Mammary epithelial cell (primary cell): ENCODE results near the gene USH2A.

Experiments used
- EZH2 ChIP-seq: IDR thresholded peaks from 2 replicates; pipeline ENCODE4 v1.6.1; 2012; ENCODE audit warnings: low read length, inconsistent platforms, borderline replicate concordance
- TF ChIP-seq, protein P1 (sequence below), 2 donors: IDR thresholded peaks in 1 of 2; conservative IDR thresholded peaks in 1 of 2; 2 replicates each; pipeline ENCODE4 v1.5.1; 2011 to 2012; ENCODE audit warnings: inconsistent platforms in 2 of 2, low read length in 2 of 2, mild to moderate bottlenecking in 2 of 2, control low read depth in 1 of 2, low read depth in 1 of 2; ENCODE audit not compliant: insufficient read depth in 1 of 2; ENCODE audit errors: extremely low read depth in 1 of 2

DNA sequence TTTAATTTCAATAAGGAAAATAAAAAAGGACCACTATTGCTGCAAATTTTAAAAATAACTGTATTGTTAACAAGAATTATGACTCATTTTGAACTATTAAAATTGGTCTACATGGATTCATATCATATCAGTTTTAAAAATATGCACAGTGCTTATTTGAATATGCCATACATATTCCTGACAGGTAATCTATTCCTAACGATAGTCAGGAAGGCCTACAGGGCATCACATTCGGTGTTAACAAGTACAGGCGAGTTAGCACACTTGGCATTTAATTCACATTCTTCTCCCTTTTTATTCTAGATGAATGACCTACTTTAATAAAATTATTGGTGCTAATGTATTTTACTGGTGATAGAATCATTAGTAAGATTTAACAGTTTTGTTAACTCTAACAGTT lies 174.6 kb downstream of the USH2A start:
- TF ChIP-seq, protein P1, sequence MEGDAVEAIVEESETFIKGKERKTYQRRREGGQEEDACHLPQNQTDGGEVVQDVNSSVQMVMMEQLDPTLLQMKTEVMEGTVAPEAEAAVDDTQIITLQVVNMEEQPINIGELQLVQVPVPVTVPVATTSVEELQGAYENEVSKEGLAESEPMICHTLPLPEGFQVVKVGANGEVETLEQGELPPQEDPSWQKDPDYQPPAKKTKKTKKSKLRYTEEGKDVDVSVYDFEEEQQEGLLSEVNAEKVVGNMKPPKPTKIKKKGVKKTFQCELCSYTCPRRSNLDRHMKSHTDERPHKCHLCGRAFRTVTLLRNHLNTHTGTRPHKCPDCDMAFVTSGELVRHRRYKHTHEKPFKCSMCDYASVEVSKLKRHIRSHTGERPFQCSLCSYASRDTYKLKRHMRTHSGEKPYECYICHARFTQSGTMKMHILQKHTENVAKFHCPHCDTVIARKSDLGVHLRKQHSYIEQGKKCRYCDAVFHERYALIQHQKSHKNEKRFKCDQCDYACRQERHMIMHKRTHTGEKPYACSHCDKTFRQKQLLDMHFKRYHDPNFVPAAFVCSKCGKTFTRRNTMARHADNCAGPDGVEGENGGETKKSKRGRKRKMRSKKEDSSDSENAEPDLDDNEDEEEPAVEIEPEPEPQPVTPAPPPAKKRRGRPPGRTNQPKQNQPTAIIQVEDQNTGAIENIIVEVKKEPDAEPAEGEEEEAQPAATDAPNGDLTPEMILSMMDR (conservative IDR thresholded peaks at IDR 0.05 in 1 of 2, IDR thresholded peaks at IDR 0.05 in 1 of 2; ENCODE audit: extremely low read depth in 1 of 2, insufficient read depth in 1 of 2, low read depth in 1 of 2, low read length in 2 of 2), result no peak
- TF ChIP-seq EZH2, result no peak
